Neural cell (in vitro differentiated cells): ENCODE results near the gene GPR158.

Source experiments
- EP300 ChIP-seq: fragments of 450-650 bp; conservative IDR thresholded peaks from 2 replicates; pipeline ENCODE4 v1.6.1; 2014; ENCODE audit warnings: antibody characterized with exemption, mild to moderate bottlenecking, moderate library complexity; ENCODE audit not compliant: poor library complexity, severe bottlenecking
- POLR2AphosphoS5 ChIP-seq: IDR thresholded peaks from 2 replicates; pipeline ENCODE4 v1.6.1; 2012
- SMC3 ChIP-seq: fragments of 450-650 bp; conservative IDR thresholded peaks from 2 replicates; pipeline ENCODE4 v1.6.1; 2014; ENCODE audit warnings: antibody characterized with exemption, mild to moderate bottlenecking, moderate library complexity; ENCODE audit not compliant: poor library complexity
- TF ChIP-seq, protein P1 (sequence below): fragments of 450-650 bp; IDR thresholded peaks from 2 replicates; pipeline ENCODE4 v1.5.1; 2014; ENCODE audit warnings: antibody characterized with exemption, mild to moderate bottlenecking, moderate library complexity; ENCODE audit not compliant: poor library complexity, severe bottlenecking

DNA sequence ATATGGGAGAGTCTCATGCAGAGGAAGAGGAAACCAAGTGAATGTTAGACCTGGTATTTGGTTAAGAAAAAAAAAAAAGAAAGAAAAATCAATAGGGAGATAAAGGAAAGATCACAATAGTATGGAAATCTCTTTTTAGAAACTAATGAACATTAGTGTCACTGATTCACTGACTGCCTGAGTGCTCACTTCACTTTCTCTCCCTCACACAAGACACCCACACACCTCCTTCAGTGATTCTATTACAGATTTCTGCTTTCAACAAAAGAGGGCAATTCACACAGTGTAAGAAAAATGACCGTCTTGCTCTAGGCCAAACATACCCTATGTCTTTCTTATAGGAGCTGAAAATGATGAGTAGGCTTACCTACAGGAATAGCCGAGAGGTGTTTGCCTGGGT is 6.0 kb downstream of the GPR158 start:
- TF ChIP-seq POLR2AphosphoS5 (no peak), SMC3 (no peak), EP300 (no peak)
- TF ChIP-seq, protein P1, sequence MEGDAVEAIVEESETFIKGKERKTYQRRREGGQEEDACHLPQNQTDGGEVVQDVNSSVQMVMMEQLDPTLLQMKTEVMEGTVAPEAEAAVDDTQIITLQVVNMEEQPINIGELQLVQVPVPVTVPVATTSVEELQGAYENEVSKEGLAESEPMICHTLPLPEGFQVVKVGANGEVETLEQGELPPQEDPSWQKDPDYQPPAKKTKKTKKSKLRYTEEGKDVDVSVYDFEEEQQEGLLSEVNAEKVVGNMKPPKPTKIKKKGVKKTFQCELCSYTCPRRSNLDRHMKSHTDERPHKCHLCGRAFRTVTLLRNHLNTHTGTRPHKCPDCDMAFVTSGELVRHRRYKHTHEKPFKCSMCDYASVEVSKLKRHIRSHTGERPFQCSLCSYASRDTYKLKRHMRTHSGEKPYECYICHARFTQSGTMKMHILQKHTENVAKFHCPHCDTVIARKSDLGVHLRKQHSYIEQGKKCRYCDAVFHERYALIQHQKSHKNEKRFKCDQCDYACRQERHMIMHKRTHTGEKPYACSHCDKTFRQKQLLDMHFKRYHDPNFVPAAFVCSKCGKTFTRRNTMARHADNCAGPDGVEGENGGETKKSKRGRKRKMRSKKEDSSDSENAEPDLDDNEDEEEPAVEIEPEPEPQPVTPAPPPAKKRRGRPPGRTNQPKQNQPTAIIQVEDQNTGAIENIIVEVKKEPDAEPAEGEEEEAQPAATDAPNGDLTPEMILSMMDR: no peak
